H1 (cell line): ENCODE data around the gene IL24. TPM values are rescaled to one million over a fixed set of nuclear protein-coding genes. Genes with fewer than 3 reads are reported as not detected.

Experiments
- CTCF ChIA-PET: fragments of 300-600 bp; sonication (Branson Sonifier 250); formaldehyde crosslinking; loops from one replicate; lab custom pipeline; 2021; ENCODE audit not compliant: partially characterized antibody; lab: Charles Lee
- POLR2A ChIA-PET: fragments of 300-600 bp; sonication (Branson Sonifier 250); formaldehyde crosslinking; loops from one replicate; lab custom pipeline; 2021; ENCODE audit warnings: inconsistent platforms; ENCODE audit not compliant: partially characterized antibody; lab: Charles Lee
- DNase-seq, 2 experiments: peaks; one replicate each; pipeline versions ENCODE4 v3.0.0 to v3.0.0-alpha.2; 2010 to 2022; ENCODE audit warnings: low spot score in 2 of 2, low read depth in 1 of 2, mixed read lengths in 1 of 2
- FAIRE-seq: peaks from 2 replicates; lab custom pipeline; 2011; peaks lifted over from hg19 to GRCh38; lab: Jason Lieb, UNC
- H2AFZ ChIP-seq: 2 replicates; pipeline ENCODE4 v1.8.1; 2012; ENCODE audit warnings: low read length, inconsistent platforms
- H2AK5ac ChIP-seq: 2 replicates; pipeline ENCODE4 v1.6.1; 2013; ENCODE audit warnings: low read depth, low read length
- H2BK120ac ChIP-seq: replicated peaks from 2 replicates; pipeline ENCODE3; 2013; ENCODE audit warnings: low read depth, low read length, inconsistent platforms
- H2BK12ac ChIP-seq: 2 replicates; pipeline ENCODE4 v1.6.1; 2013; ENCODE audit warnings: low read depth, low read length
- H2BK15ac ChIP-seq: 2 replicates; pipeline ENCODE4 v1.6.1; 2013; ENCODE audit warnings: low read length
- H2BK20ac ChIP-seq: 2 replicates; pipeline ENCODE4 v1.6.1; 2013; ENCODE audit warnings: low read length
- H2BK5ac ChIP-seq: 2 replicates; pipeline ENCODE4 v1.6.1; 2013; ENCODE audit warnings: low read depth, low read length
- H3K14ac ChIP-seq: 2 replicates; pipeline ENCODE4 v1.6.1; 2013; ENCODE audit warnings: inconsistent platforms; ENCODE audit not compliant: insufficient read length
- H3K18ac ChIP-seq: 2 replicates; pipeline ENCODE4 v1.6.1; 2013; ENCODE audit warnings: low read length; ENCODE audit errors: extremely low read depth
- H3K23ac ChIP-seq: 2 replicates; pipeline ENCODE4 v1.6.1; 2013; ENCODE audit warnings: inconsistent platforms; ENCODE audit not compliant: insufficient read length
- H3K23me2 ChIP-seq: 2 replicates; pipeline ENCODE4 v1.6.1; 2013; ENCODE audit warnings: low read depth, low read length
- H3K27ac ChIP-seq: 2 replicates; pipeline ENCODE4 v1.6.1; 2011; ENCODE audit warnings: low read depth, low read length, inconsistent platforms
- H3K27me3 ChIP-seq, 4 experiments: replicated peaks in 1 of 4; 1 replicate in 1 of 4; 2 replicates in 3 of 4; pipeline versions ENCODE4 v1.6.1 to v1.8.1; 2011 to 2013; ENCODE audit warnings: low read length in 3 of 4, mild to moderate bottlenecking in 3 of 4, inconsistent platforms in 2 of 4, mixed read lengths in 2 of 4, moderate library complexity in 1 of 4; ENCODE audit not compliant: control insufficient read depth in 3 of 4, insufficient read depth in 3 of 4; ENCODE audit errors: extremely low read depth in 1 of 4
- H3K36me3 ChIP-seq, 4 experiments: 2 replicates each; pipeline versions ENCODE4 v1.6.1 to v1.8.1; 2011 to 2013; ENCODE audit warnings: mild to moderate bottlenecking in 4 of 4, low read length in 3 of 4, moderate library complexity in 2 of 4, control low read depth in 1 of 4, inconsistent platforms in 1 of 4; ENCODE audit not compliant: insufficient read depth in 4 of 4, control insufficient read depth in 2 of 4
- H3K4ac ChIP-seq: replicated peaks from 2 replicates; pipeline ENCODE3; 2013; ENCODE audit warnings: low read length, low read depth, mixed read lengths, inconsistent platforms; ENCODE audit not compliant: insufficient read length
- H3K4me1 ChIP-seq, 4 experiments: replicated peaks in 1 of 4; 1 replicate in 1 of 4; 2 replicates in 3 of 4; pipeline versions ENCODE4 v1.6.1 to v1.8.1; 2011 to 2013; ENCODE audit warnings: low read length in 3 of 4, inconsistent platforms in 2 of 4, mixed read lengths in 1 of 4; ENCODE audit not compliant: insufficient read depth in 4 of 4, control insufficient read depth in 3 of 4
- H3K4me2 ChIP-seq, 2 experiments: 2 replicates each; pipeline versions ENCODE4 v1.6.1 to v1.8.1; 2011 to 2013; ENCODE audit warnings: low read depth in 2 of 2, low read length in 2 of 2, control low read depth in 1 of 2, inconsistent platforms in 1 of 2, mild to moderate bottlenecking in 1 of 2; ENCODE audit not compliant: insufficient read depth in 1 of 2
- H3K4me3 ChIP-seq, 4 experiments: fragments of 200-600, 300-600 bp in 1 of 4; sonication (generic), shearing (Covaris generic), sonication (Bioruptor Twin) in 1 of 4; 2 replicates each; pipeline versions ENCODE4 v1.5.1 to v1.8.1; 2011 to 2016; ENCODE audit warnings: low read length in 4 of 4, low read depth in 3 of 4, control low read depth in 2 of 4, inconsistent platforms in 2 of 4, mild to moderate bottlenecking in 2 of 4, mixed read lengths in 1 of 4, moderate library complexity in 1 of 4; ENCODE audit not compliant: insufficient read depth in 2 of 4; ENCODE audit errors: extremely low read depth in 1 of 4
- H3K56ac ChIP-seq: replicated peaks from 2 replicates; pipeline ENCODE3; 2013; ENCODE audit warnings: low read depth, mild to moderate bottlenecking, mixed read lengths, low read length, inconsistent platforms; ENCODE audit not compliant: insufficient read length
- H3K79me1 ChIP-seq: 2 replicates; pipeline ENCODE4 v1.6.1; 2013; ENCODE audit warnings: low read depth, low read length, control low read depth
- H3K79me2 ChIP-seq, 2 experiments: 2 replicates each; pipeline versions ENCODE4 v1.6.1 to v1.8.1; 2012 to 2013; ENCODE audit warnings: low read length in 2 of 2, mild to moderate bottlenecking in 2 of 2, inconsistent platforms in 1 of 2; ENCODE audit not compliant: insufficient read depth in 2 of 2, control insufficient read depth in 1 of 2
- H3K9ac ChIP-seq, 4 experiments: replicated peaks in 1 of 4; 1 replicate in 1 of 4; 2 replicates in 3 of 4; pipeline versions ENCODE4 v1.6.1 to v1.8.1; 2011 to 2013; ENCODE audit warnings: low read depth in 3 of 4, low read length in 3 of 4, control low read depth in 2 of 4, mild to moderate bottlenecking in 2 of 4, moderate library complexity in 2 of 4, inconsistent platforms in 1 of 4; ENCODE audit errors: extremely low read depth in 1 of 4
- H3K9me3 ChIP-seq, 2 experiments: 2 replicates each; pipeline versions ENCODE4 v1.6.1 to v1.8.1; 2012 to 2013; ENCODE audit warnings: mild to moderate bottlenecking in 2 of 2, moderate library complexity in 2 of 2, control low read depth in 1 of 2, inconsistent platforms in 1 of 2, low read depth in 1 of 2, low read length in 1 of 2, mixed read lengths in 1 of 2; ENCODE audit not compliant: insufficient read depth in 2 of 2
- H4K20me1 ChIP-seq, 2 experiments: replicated peaks in 1 of 2; 2 replicates each; pipeline versions ENCODE3 to v1.8.1; 2011 to 2013; ENCODE audit warnings: inconsistent platforms in 2 of 2, low read length in 2 of 2, mild to moderate bottlenecking in 1 of 2; ENCODE audit not compliant: insufficient read depth in 2 of 2, control insufficient read depth in 1 of 2
- H4K5ac ChIP-seq: 2 replicates; pipeline ENCODE4 v1.6.1; 2013; ENCODE audit warnings: low read length, low read depth, mixed read lengths, inconsistent platforms; ENCODE audit not compliant: insufficient read length
- H4K8ac ChIP-seq: 2 replicates; pipeline ENCODE4 v1.8.0; 2013; ENCODE audit warnings: mild to moderate bottlenecking, moderate library complexity, low read length, inconsistent platforms; ENCODE audit not compliant: insufficient read depth; ENCODE audit errors: extremely low read depth
- H4K91ac ChIP-seq: replicated peaks from 2 replicates; pipeline ENCODE3; 2013; ENCODE audit warnings: low read length, mixed read lengths, inconsistent platforms; ENCODE audit not compliant: insufficient read length
- EZH2 ChIP-seq: fragments of 200-600 bp; sonication (generic); IDR thresholded peaks from 2 replicates; pipeline ENCODE4 v1.7.1; 2012; ENCODE audit warnings: low read depth, mild to moderate bottlenecking, moderate library complexity, low read length, inconsistent platforms; ENCODE audit not compliant: severe bottlenecking
- TEAD4 ChIP-seq: IDR thresholded peaks from 2 replicates; pipeline ENCODE4 v1.6.1; 2012; ENCODE audit warnings: low read depth, low read length, inconsistent platforms, mixed read lengths
- WGBS, 2 experiments: shearing (Covaris generic) in 1 of 2; methylation state at CpG; one replicate each; pipeline versions ENCODE4 v1.1.6 to v1.1.7; 2013 to 2015; ENCODE audit warnings: low lambda C conversion rate in 2 of 2, mixed read lengths in 2 of 2, inconsistent platforms in 1 of 2, low coverage in 1 of 2, missing lambda C conversion rate in 1 of 2; ENCODE audit not compliant: insufficient replicate concordance in 2 of 2, insufficient coverage in 1 of 2, insufficient read length in 1 of 2; ENCODE audit errors: extremely low coverage in 1 of 2, missing lambda C conversion rate in 1 of 2; 5-methylcytosine and 5-hydroxymethylcytosine counted together
- polyA plus RNA-seq, 7 experiments: library from polyadenylated mRNA; depleted of rRNA in 3 of 7; stranded (reverse) in 5 of 7; unstranded in 2 of 7; fragments of >200 nt in 5 of 7; fragments of 200-250 nt in 2 of 7; gene quantifications; 1 replicate in 5 of 7; 2 replicates in 1 of 7; 4 replicates in 1 of 7; pipeline versions ENCODE4 v1.2.1 to v1.2.3, GENCODE V29; 2011 to 2013; ENCODE audit warnings: missing spikeins in 2 of 7, mixed read lengths in 2 of 7
- total RNA-seq: library from RNA; stranded (reverse); fragmentation: NEBNext Ultra II Directional; extraction: Animal tissue kit (Norgen Biotek cat#: 25700); gene quantifications from 2 replicates; pipeline ENCODE4 v1.2.1, GENCODE V29; 2021

The IL24 gene
- total and polyA plus RNA-seq, 2 of the 8 experiments (the other 6 are each of a cell fraction or from before 2014, with no cell fraction given): not detected

GRCh38 chr1:206855859-206856258 lies 41.4 kb upstream of the IL24 start:
- no peak overlapping the region for H2BK120ac ChIP-seq
- no peak overlapping the region for H4K5ac ChIP-seq
- H3K4me1 ChIP-seq: no peaks in the 10 kb centered on the region
- no peak overlapping the region for H2BK5ac ChIP-seq
- no peak overlapping the region for H2AFZ ChIP-seq
- no peak overlapping the region for H3K56ac ChIP-seq
- no peak overlapping the region for H3K14ac ChIP-seq
- H3K9ac ChIP-seq: no peak overlapping the region
- FAIRE-seq (no peak), DNase-seq (no peak)
- TF ChIP-seq TEAD4 (no peak), EZH2 (no peak)
- H3K4ac ChIP-seq: no peak overlapping the region
- ChIA-PET CTCF (interaction anchor here (0.8 to 7.7 kb wide), 25 partner anchors 9 to 263 kb away, joined by 3 to 60 read pairs (median 5); partner anchors contain the start of genes IL20 and IL24), POLR2A (no interaction called here)
- no peaks in the 10 kb centered on the region for H3K23me2 ChIP-seq
- H3K4me3 ChIP-seq: no peak overlapping the region
- no peak overlapping the region for H3K4me2 ChIP-seq
- 0 out of 4 replicates have a peak, but pooled peaks cover 0 to 4% of the 10 kb centered on the region in 2 experiments for H3K9me3 ChIP-seq
- H2AK5ac ChIP-seq: no peak overlapping the region
- no peaks in the 10 kb centered on the region for H3K27me3 ChIP-seq
- no peaks in the 10 kb centered on the region for H3K36me3 ChIP-seq
- no peak overlapping the region for H2BK20ac ChIP-seq
- H3K18ac ChIP-seq: no peak overlapping the region
- H3K27ac ChIP-seq: no peak overlapping the region
- no peak overlapping the region for H3K23ac ChIP-seq
- no peaks in the 10 kb centered on the region for H3K79me1 ChIP-seq
- no peak overlapping the region for H2BK12ac ChIP-seq
- no peak overlapping the region for H4K8ac ChIP-seq
- no peak overlapping the region for H2BK15ac ChIP-seq
- no peaks in the 10 kb centered on the region for H3K79me2 ChIP-seq
- 84% methylated on average over 2 of the region's 2 CpGs; no CpG with 5 or more reads in 1 of the 2 experiments for whole genome bisulfite sequencing, 2 experiments
- H4K20me1 ChIP-seq: no peaks in the 10 kb centered on the region
- H4K91ac ChIP-seq: no peak overlapping the region
